Measurements from ENCODE around the gene MKRN2OS.

The MKRN2OS gene

DNA sequence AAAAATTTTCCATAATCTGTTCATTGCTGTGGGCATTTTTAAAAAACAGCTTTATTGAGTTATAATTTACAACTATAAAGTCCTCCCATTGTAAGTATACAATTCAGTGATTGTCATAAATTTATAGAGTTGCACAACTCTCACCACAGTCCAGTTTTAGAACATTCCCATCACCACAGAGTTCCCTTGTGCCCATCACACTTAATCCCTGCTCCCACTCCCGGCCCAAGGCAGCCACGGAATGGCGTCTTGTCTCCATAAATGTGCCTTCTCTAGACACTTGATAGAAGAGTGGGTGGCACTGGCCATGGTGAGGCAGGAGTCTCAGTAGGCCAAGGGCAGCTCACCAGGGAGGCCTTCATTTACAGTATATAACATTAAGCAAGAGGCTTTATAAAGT is 54.8 kb downstream of the MKRN2OS start:
- peaks cover 69% of the 10 kb centered on the region for H3K36me3 ChIP-seq (ENCODE audit: insufficient read depth, low read length)

DNA sequence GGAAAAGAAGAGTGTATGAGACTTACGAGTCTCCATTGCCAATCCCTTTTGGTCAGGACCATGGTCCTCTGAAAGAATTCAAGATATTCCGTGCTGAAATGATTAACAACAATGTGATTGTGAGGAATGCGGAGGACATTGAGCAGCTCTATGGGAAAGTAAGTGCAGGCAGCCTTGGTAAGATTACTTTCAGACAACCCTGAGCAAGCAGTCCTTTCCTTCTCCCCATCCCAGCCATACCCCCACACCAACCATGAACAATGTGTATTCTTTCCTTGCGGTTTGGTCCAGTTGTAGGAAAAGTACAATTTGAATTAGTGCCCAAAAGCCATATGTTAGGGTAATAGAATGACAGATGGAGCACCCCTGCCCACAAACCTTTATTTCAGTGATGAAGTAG is 55.5 kb downstream of the MKRN2OS start:
- H3K9ac ChIP-seq (ENCODE audit: low read depth, low read length), result peak overlapping the region; percentile 10; the same call in 1 of the 2 replicates
- H3K4me3 ChIP-seq (ENCODE audit: low read length), result no peak overlapping the region
- no peaks in the 10 kb centered on the region for H3K9me3 ChIP-seq (ENCODE audit: insufficient read depth, low read depth, low read length)
- H3K4me1 ChIP-seq (ENCODE audit: insufficient read depth, low read length), result 0 out of 2 replicates have a peak, but pooled peaks cover 8% of the 10 kb centered on the region
- WGBS, result 94% methylated on average over 4 of the region's 4 CpGs
- H3K36me3 ChIP-seq (ENCODE audit: insufficient read depth, low read length), result peaks cover 64% of the 10 kb centered on the region
- H3K27ac ChIP-seq (ENCODE audit: low read depth, low read length), result no peak overlapping the region
- H3K27me3 ChIP-seq (ENCODE audit: insufficient read depth, low read length), result no peaks in the 10 kb centered on the region

More for the DNA sequence above, 54.8 kb downstream of the MKRN2OS start:
- H3K9me3 ChIP-seq (ENCODE audit: insufficient read depth, low read depth, low read length), result no peaks in the 10 kb centered on the region
- WGBS, result 95% methylated on average over 3 of the region's 3 CpGs
- 0 out of 2 replicates have a peak, but pooled peaks cover 2% of the 10 kb centered on the region for H3K4me1 ChIP-seq (ENCODE audit: insufficient read depth, low read length)
- H3K27me3 ChIP-seq (ENCODE audit: insufficient read depth, low read length), result no peaks in the 10 kb centered on the region
- H3K9ac ChIP-seq (ENCODE audit: low read depth, low read length), result no peak overlapping the region
- no peak overlapping the region for H3K4me3 ChIP-seq (ENCODE audit: low read length)
- no peak overlapping the region for H3K27ac ChIP-seq (ENCODE audit: low read depth, low read length)
